Activated B cell treated with CpG ODN at 0.5 μM for 24 hours (primary cell): ENCODE data around the gene ADAMTS14. TPM values are rescaled to one million over a fixed set of nuclear protein-coding genes. Genes with fewer than 3 reads are reported as not detected.
A peak's percentile ranks its signal among the peaks of the same experiment; 100 is the strongest.

ENCODE experiments used
- ATAC-seq: fragments of 200-7000 bp; cut with Tn5 transposase; one replicate; pipeline ENCODE4 v1.10.0; 2021; ENCODE audit warnings: low read depth, mild to moderate bottlenecking, moderate library complexity
- CTCF ChIA-PET: fragments of 350-600 bp; sonication (Branson Sonifier 250); formaldehyde crosslinking; loops from one replicate; lab custom pipeline; 2021; ENCODE audit warnings: antibody characterized with exemption; lab: Charles Lee
- POLR2A ChIA-PET: fragments of 350-600 bp; sonication (Branson Sonifier 250); formaldehyde crosslinking; loops from one replicate; lab custom pipeline; 2021; ENCODE audit warnings: antibody characterized with exemption; lab: Charles Lee
- DNase-seq: peaks from one replicate; pipeline ENCODE4 v3.0.0; 2022
- H3K27ac Mint-ChIP-seq: one replicate; pipeline ENCODE4 v1.8.0; 2020; ENCODE audit warnings: mixed read lengths
- H3K27me3 Mint-ChIP-seq: one replicate; pipeline ENCODE4 v1.8.0; 2021; ENCODE audit warnings: mixed read lengths
- H3K36me3 Mint-ChIP-seq: one replicate; pipeline ENCODE4 v1.8.0; 2021; ENCODE audit warnings: low read depth, mixed read lengths
- H3K4me1 Mint-ChIP-seq: one replicate; pipeline ENCODE4 v1.8.0; 2021; ENCODE audit warnings: mixed read lengths
- H3K4me3 Mint-ChIP-seq: one replicate; pipeline ENCODE4 v1.8.0; 2020; ENCODE audit warnings: mild to moderate bottlenecking, mixed read lengths
- H3K9me3 Mint-ChIP-seq: one replicate; pipeline ENCODE4 v1.8.0; 2020; ENCODE audit warnings: mixed read lengths
- CTCF ChIP-seq: fragments of 200-600 bp; IDR thresholded peaks from one replicate; pipeline ENCODE4 v1.8.0; 2022; ENCODE audit warnings: antibody characterized with exemption, mild to moderate bottlenecking
- intact Hi-C: fragments of 100-400 bp; cut with micrococcal nuclease; formaldehyde crosslinking; loops from one replicate; pipeline ENCODE4 v1.15.1; 2024
- total RNA-seq: library from RNA; stranded (reverse); gene quantifications from 2 replicates; pipeline ENCODE4 v1.2.3, GENCODE V29; 2022

Gene ADAMTS14
- total RNA-seq, 1 donor from 2014 or later, result 0.04 TPM

GRCh38 chr10:70756700-70757360 lies 84.5 kb downstream of the ADAMTS14 start:
- intact Hi-C loops, result no loop called here
- H3K27ac Mint-ChIP-seq, result no peak overlapping the region
- no peaks in the 10 kb centered on the region for H3K4me1 Mint-ChIP-seq
- no peaks in the 10 kb centered on the region for H3K36me3 Mint-ChIP-seq
- no peak for DNase-seq
- no peak for TF ChIP-seq CTCF
- peaks cover 6% of the 10 kb centered on the region for H3K27me3 Mint-ChIP-seq
- ChIA-PET POLR2A (no interaction called here), CTCF (interaction anchor here (0.6 to 1.4 kb wide), 4 partner anchors 13 to 535 kb away, joined by 3 to 6 read pairs (median 4); no protein-coding TSS in a partner anchor)
- H3K4me3 Mint-ChIP-seq, result no peak overlapping the region
- ATAC-seq, result no peak
- H3K9me3 Mint-ChIP-seq, result no peaks in the 10 kb centered on the region

GRCh38 chr10:70757856-70758255 lies 85.5 kb downstream of the ADAMTS14 start:
- no peaks in the 10 kb centered on the region for H3K36me3 Mint-ChIP-seq
- H3K4me1 Mint-ChIP-seq, result no peaks in the 10 kb centered on the region
- ATAC-seq (no peak), DNase-seq (no peak)
- POLR2A ChIA-PET, result no interaction called here
- CTCF ChIA-PET, result interaction anchor here (1.2 to 3.3 kb wide), 4 partner anchors 208 to 536 kb away, joined by 3 to 31 read pairs (median 7); no protein-coding TSS in a partner anchor
- no peak for TF ChIP-seq CTCF
- H3K9me3 Mint-ChIP-seq, result no peaks in the 10 kb centered on the region
- H3K27me3 Mint-ChIP-seq, result peaks cover 6% of the 10 kb centered on the region
- no peak overlapping the region for H3K4me3 Mint-ChIP-seq
- H3K27ac Mint-ChIP-seq, result no peak overlapping the region
- intact Hi-C loops, result loop anchor here (2.0 kb wide), 1 partner anchor 199 kb away; no protein-coding TSS in a partner anchor

GRCh38 chr10:70758757-70759514 lies 86.6 kb downstream of the ADAMTS14 start:
- POLR2A ChIA-PET, result no interaction called here
- H3K4me3 Mint-ChIP-seq, result no peak overlapping the region

GRCh38 chr10:70759781-70760180 lies 87.5 kb downstream of the ADAMTS14 start:
- H3K4me3 Mint-ChIP-seq, result no peak overlapping the region
- ChIA-PET CTCF (interaction anchor here (0.6 to 3.3 kb wide), 3 partner anchors 41 to 298 kb away, joined by 3 to 31 read pairs (median 6); no protein-coding TSS in a partner anchor), POLR2A (interaction anchor here (0.6 kb wide), 1 partner anchor 89 kb away, joined by 4 read pairs; no protein-coding TSS in a partner anchor)
- no peak for DNase-seq
- no peaks in the 10 kb centered on the region for H3K36me3 Mint-ChIP-seq
- ATAC-seq, result no peak
- H3K27me3 Mint-ChIP-seq, result peaks cover 2% of the 10 kb centered on the region
- TF ChIP-seq CTCF, result no peak
- no peak overlapping the region for H3K27ac Mint-ChIP-seq
- no peaks in the 10 kb centered on the region for H3K9me3 Mint-ChIP-seq
- intact Hi-C loops, result loop anchor here (1.0 to 2.0 kb wide), 4 partner anchors 121 to 298 kb away; no protein-coding TSS in a partner anchor
- no peaks in the 10 kb centered on the region for H3K4me1 Mint-ChIP-seq

More at GRCh38 chr10:70758757-70759514, 86.6 kb downstream of the ADAMTS14 start:
- CTCF ChIA-PET, result interaction anchor here (0.8 to 3.3 kb wide), 4 partner anchors 200 to 297 kb away, joined by 3 to 31 read pairs (median 8); no protein-coding TSS in a partner anchor
- TF ChIP-seq CTCF, result peak; percentile 23
- Mint-ChIP-seq H3K4me1 (no peaks in the 10 kb centered on the region), H3K27ac (no peak overlapping the region), H3K27me3 (peaks cover 6% of the 10 kb centered on the region), H3K36me3 (no peaks in the 10 kb centered on the region), H3K9me3 (no peaks in the 10 kb centered on the region)
- intact Hi-C loops, result loop anchor here (1.0 to 2.0 kb wide), 4 partner anchors 121 to 298 kb away; no protein-coding TSS in a partner anchor
- DNase-seq (no peak), ATAC-seq (peak; percentile 34)
